Fibroblast of lung (primary cell): Measurements from ENCODE around the gene SLC6A7.
A peak's percentile ranks its signal among the peaks of the same experiment; 100 is the strongest.

Experiments used
- EZH2 ChIP-seq: IDR thresholded peaks from 2 replicates; pipeline ENCODE4 v1.5.1; 2012; ENCODE audit warnings: low read length, control low read depth, mild to moderate bottlenecking; ENCODE audit errors: missing control alignments
- TF ChIP-seq, protein P1 (sequence below), 2 donors: IDR thresholded peaks in 1 of 2; conservative IDR thresholded peaks in 1 of 2; 1 replicate in 1 of 2; 2 replicates in 1 of 2; pipeline ENCODE4 v1.5.1; 2011 to 2012; ENCODE audit warnings: low read length in 2 of 2, control low read depth in 1 of 2, inconsistent platforms in 1 of 2, low read depth in 1 of 2, mild to moderate bottlenecking in 1 of 2

GRCh38 chr5:150189728-150190502 lies at the start of gene SLC6A7:
- TF ChIP-seq, protein P1, sequence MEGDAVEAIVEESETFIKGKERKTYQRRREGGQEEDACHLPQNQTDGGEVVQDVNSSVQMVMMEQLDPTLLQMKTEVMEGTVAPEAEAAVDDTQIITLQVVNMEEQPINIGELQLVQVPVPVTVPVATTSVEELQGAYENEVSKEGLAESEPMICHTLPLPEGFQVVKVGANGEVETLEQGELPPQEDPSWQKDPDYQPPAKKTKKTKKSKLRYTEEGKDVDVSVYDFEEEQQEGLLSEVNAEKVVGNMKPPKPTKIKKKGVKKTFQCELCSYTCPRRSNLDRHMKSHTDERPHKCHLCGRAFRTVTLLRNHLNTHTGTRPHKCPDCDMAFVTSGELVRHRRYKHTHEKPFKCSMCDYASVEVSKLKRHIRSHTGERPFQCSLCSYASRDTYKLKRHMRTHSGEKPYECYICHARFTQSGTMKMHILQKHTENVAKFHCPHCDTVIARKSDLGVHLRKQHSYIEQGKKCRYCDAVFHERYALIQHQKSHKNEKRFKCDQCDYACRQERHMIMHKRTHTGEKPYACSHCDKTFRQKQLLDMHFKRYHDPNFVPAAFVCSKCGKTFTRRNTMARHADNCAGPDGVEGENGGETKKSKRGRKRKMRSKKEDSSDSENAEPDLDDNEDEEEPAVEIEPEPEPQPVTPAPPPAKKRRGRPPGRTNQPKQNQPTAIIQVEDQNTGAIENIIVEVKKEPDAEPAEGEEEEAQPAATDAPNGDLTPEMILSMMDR (conservative IDR thresholded peaks at IDR 0.05 in 1 of 2, IDR thresholded peaks at IDR 0.05 in 1 of 2; ENCODE audit: low read depth in 1 of 2, low read length in 2 of 2): no peak
- TF ChIP-seq EZH2: peak; percentile 79
